HEK293 (cell line): ENCODE data around the gene ACTN4.

Experiments
- CTCF ChIA-PET: fragments of 350-600 bp; formaldehyde crosslinking; extraction: SDS; loops from one replicate; lab custom pipeline; 2021; ENCODE audit warnings: antibody characterized with exemption; lab: Yijun Ruan, JAX
- POLR2A ChIA-PET: fragments of 300-600 bp; formaldehyde crosslinking; extraction: SDS; loops from one replicate; lab custom pipeline; 2020; ENCODE audit warnings: antibody characterized with exemption, inconsistent platforms; lab: Yijun Ruan, JAX
- H3K27ac ChIP-seq: fragments of 200-500 bp; sonication (Bioruptor generic); 2 replicates; pipeline ENCODE4 v1.5.1; 2014; ENCODE audit warnings: low read depth, low read length, control low read depth, inconsistent platforms; ENCODE audit errors: extremely low read depth
- H3K36me3 ChIP-seq, 2 experiments: fragments of 200-500 bp in 1 of 2; sonication (Bioruptor generic) in 1 of 2; 1 replicate in 1 of 2; 2 replicates in 1 of 2; pipeline ENCODE4 v1.5.1; 2014 to 2017; ENCODE audit warnings: inconsistent platforms in 2 of 2, low read length in 2 of 2; ENCODE audit not compliant: control insufficient read depth in 2 of 2, insufficient read depth in 1 of 2
- H3K4me1 ChIP-seq: fragments of 200-500 bp; sonication (Bioruptor generic); 2 replicates; pipeline ENCODE4 v1.5.1; 2014; ENCODE audit warnings: mild to moderate bottlenecking, low read length, inconsistent platforms; ENCODE audit not compliant: control insufficient read depth, insufficient read depth
- H3K4me3 ChIP-seq: 2 replicates; pipeline ENCODE4 v1.5.1; 2011; ENCODE audit warnings: low read depth, mild to moderate bottlenecking, control low read depth, low read length, moderate library complexity
- H3K9me3 ChIP-seq: fragments of 200-500 bp; sonication (Bioruptor generic); 2 replicates; pipeline ENCODE4 v1.5.1; 2014; ENCODE audit warnings: low read depth, low read length, inconsistent platforms; ENCODE audit not compliant: control insufficient read depth, insufficient read depth
- EGR2 ChIP-seq: fragments of 450-650 bp; formaldehyde crosslinking; IDR thresholded peaks from 2 replicates; pipeline ENCODE4 v1.5.1; 2016; ENCODE audit warnings: low read depth, missing biosample characterization, missing genetic modification characterization
- GLIS2 ChIP-seq: fragments of 450-650 bp; formaldehyde crosslinking; IDR thresholded peaks from 2 replicates; pipeline ENCODE4 v1.5.1; 2016; ENCODE audit warnings: missing biosample characterization, missing genetic modification characterization
- HOXA7 ChIP-seq: sonication (generic); formaldehyde crosslinking; IDR thresholded peaks from 2 replicates; pipeline ENCODE4 v1.8.1; 2022; ENCODE audit warnings: missing genetic modification reagents, borderline replicate concordance
- IKZF3 ChIP-seq: fragments of 450-650 bp; IDR thresholded peaks from 2 replicates; pipeline ENCODE4 v1.5.0; 2018; ENCODE audit warnings: missing biosample characterization, mild to moderate bottlenecking, missing genetic modification characterization, moderate library complexity
- KLF8 ChIP-seq: fragments of 450-650 bp; formaldehyde crosslinking; IDR thresholded peaks from 2 replicates; pipeline ENCODE4 v1.5.1; 2016; ENCODE audit warnings: missing biosample characterization, missing genetic modification characterization
- KLF9 ChIP-seq: fragments of 450-650 bp; formaldehyde crosslinking; IDR thresholded peaks from 2 replicates; pipeline ENCODE4 v1.5.1; 2016; ENCODE audit warnings: missing biosample characterization, missing genetic modification characterization, low read depth
- SP7 ChIP-seq: fragments of 450-650 bp; formaldehyde crosslinking; IDR thresholded peaks from 2 replicates; pipeline ENCODE4 v1.5.1; 2016; ENCODE audit warnings: missing biosample characterization, missing genetic modification characterization
- ZBTB17 ChIP-seq: fragments of 450-650 bp; formaldehyde crosslinking; IDR thresholded peaks from 2 replicates; pipeline ENCODE4 v1.5.1; 2016; ENCODE audit warnings: missing biosample characterization, missing genetic modification characterization
- ZNF121 ChIP-seq: fragments of 450-650 bp; formaldehyde crosslinking; IDR thresholded peaks from 2 replicates; pipeline ENCODE4 v1.5.1; 2016; ENCODE audit warnings: missing biosample characterization, missing genetic modification characterization
- ZNF175 ChIP-seq: fragments of 450-650 bp; formaldehyde crosslinking; IDR thresholded peaks from 2 replicates; pipeline ENCODE4 v1.5.1; 2016; ENCODE audit warnings: missing biosample characterization, missing genetic modification characterization
- ZNF530 ChIP-seq: fragments of 450-650 bp; formaldehyde crosslinking; IDR thresholded peaks from 2 replicates; pipeline ENCODE4 v1.5.1; 2016; ENCODE audit warnings: low read depth, missing biosample characterization, missing genetic modification characterization
- ZNF580 ChIP-seq: fragments of 450-650 bp; formaldehyde crosslinking; IDR thresholded peaks from 2 replicates; pipeline ENCODE4 v1.5.1; 2016; ENCODE audit warnings: missing biosample characterization, missing genetic modification characterization
- ZNF596 ChIP-seq: fragments of 450-650 bp; IDR thresholded peaks from 2 replicates; pipeline ENCODE4 v1.5.0; 2018; ENCODE audit warnings: missing biosample characterization, mild to moderate bottlenecking, missing genetic modification characterization, moderate library complexity
- ZNF610 ChIP-seq: fragments of 450-650 bp; formaldehyde crosslinking; IDR thresholded peaks from 2 replicates; pipeline ENCODE4 v1.5.1; 2016; ENCODE audit warnings: missing biosample characterization, missing genetic modification characterization, borderline replicate concordance
- ZNF654 ChIP-seq: fragments of 450-650 bp; formaldehyde crosslinking; IDR thresholded peaks from 2 replicates; pipeline ENCODE4 v1.5.1; 2016; ENCODE audit warnings: low read depth, missing biosample characterization, missing genetic modification characterization
- ZNF692 ChIP-seq: fragments of 450-650 bp; formaldehyde crosslinking; IDR thresholded peaks from 2 replicates; pipeline ENCODE4 v1.5.1; 2016; ENCODE audit warnings: missing biosample characterization, missing genetic modification characterization
- TF ChIP-seq, protein P1 (sequence below): fragments of 450-650 bp; formaldehyde crosslinking; IDR thresholded peaks from 2 replicates; pipeline ENCODE4 v1.5.1; 2016; ENCODE audit warnings: missing biosample characterization, missing genetic modification characterization
- TF ChIP-seq, protein P2 (sequence below): fragments of 450-650 bp; formaldehyde crosslinking; IDR thresholded peaks from 2 replicates; pipeline ENCODE4 v1.5.1; 2017; ENCODE audit warnings: missing biosample characterization, missing genetic modification characterization
- TF ChIP-seq, protein P3 (sequence below): fragments of 450-650 bp; formaldehyde crosslinking; IDR thresholded peaks from 2 replicates; pipeline ENCODE4 v1.5.1; 2016; ENCODE audit warnings: missing biosample characterization, missing genetic modification characterization
- TF ChIP-seq, protein P4 (sequence below): fragments of 450-650 bp; formaldehyde crosslinking; IDR thresholded peaks from 2 replicates; pipeline ENCODE4 v1.5.1; 2016; ENCODE audit warnings: missing biosample characterization, missing genetic modification characterization

ACTN4 gene

DNA sequence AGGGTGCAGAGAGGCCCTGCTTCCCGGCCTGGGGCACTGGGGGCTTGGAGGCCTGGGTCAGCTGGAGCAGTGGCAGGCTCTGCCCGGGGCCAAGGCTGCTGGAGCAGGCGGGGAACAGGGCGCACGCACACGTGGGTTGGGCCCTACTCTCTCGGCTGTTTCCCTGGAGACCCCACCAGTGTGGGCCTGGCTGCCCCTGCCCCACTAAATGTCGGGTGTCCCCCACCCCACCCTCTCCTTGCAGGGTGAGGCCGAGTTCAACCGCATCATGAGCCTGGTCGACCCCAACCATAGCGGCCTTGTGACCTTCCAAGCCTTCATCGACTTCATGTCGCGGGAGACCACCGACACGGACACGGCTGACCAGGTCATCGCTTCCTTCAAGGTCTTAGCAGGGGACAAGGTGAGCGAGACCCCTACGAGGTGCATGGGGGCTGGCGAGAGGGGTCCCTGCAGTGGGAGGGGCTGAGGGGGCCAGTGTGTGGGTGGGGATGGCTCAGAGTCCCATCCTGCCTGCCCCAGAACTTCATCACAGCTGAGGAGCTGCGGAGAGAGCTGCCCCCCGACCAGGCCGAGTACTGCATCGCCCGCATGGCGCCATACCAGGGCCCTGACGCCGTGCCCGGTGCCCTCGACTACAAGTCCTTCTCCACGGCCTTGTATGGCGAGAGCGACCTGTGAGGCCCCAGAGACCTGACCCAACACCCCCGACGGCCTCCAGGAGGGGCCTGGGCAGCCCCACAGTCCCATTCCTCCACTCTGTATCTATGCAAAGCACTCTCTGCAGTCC, 81.5 kb downstream of the ACTN4 start (continued):
- TF ChIP-seq, protein P1, sequence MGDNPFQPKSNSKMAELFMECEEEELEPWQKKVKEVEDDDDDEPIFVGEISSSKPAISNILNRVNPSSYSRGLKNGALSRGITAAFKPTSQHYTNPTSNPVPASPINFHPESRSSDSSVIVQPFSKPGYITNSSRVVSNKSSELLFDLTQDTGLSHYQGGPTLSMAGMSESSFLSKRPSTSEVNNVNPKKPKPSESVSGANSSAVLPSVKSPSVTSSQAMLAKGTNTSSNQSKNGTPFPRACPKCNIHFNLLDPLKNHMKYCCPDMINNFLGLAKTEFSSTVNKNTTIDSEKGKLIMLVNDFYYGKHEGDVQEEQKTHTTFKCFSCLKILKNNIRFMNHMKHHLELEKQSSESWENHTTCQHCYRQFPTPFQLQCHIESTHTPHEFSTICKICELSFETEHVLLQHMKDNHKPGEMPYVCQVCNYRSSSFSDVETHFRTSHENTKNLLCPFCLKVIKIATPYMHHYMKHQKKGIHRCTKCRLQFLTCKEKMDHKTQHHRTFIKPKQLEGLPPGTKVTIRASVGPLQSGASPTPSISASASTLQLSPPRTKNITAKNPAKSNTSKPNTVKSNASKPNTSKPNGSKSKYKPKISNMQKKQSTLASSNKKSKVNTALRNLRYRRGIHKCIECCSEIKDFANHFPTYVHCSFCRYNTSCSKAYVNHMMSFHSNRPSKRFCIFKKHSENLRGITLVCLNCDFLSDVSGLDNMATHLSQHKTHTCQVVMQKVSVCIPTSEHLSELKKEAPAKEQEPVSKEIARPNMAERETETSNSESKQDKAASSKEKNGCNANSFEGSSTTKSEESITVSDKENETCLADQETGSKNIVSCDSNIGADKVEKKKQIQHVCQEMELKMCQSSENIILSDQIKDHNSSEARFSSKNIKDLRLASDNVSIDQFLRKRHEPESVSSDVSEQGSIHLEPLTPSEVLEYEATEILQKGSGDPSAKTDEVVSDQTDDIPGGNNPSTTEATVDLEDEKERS, result no peak
- TF ChIP-seq HOXA7 (CRISPR knock-in tag) (no peak), EGR2 (tag by site-specific recombination) (0 out of 2 replicates have a peak, but pooled peaks have one; percentile 19), ZNF121 (tag by site-specific recombination) (no peak)
- TF ChIP-seq, protein P2, sequence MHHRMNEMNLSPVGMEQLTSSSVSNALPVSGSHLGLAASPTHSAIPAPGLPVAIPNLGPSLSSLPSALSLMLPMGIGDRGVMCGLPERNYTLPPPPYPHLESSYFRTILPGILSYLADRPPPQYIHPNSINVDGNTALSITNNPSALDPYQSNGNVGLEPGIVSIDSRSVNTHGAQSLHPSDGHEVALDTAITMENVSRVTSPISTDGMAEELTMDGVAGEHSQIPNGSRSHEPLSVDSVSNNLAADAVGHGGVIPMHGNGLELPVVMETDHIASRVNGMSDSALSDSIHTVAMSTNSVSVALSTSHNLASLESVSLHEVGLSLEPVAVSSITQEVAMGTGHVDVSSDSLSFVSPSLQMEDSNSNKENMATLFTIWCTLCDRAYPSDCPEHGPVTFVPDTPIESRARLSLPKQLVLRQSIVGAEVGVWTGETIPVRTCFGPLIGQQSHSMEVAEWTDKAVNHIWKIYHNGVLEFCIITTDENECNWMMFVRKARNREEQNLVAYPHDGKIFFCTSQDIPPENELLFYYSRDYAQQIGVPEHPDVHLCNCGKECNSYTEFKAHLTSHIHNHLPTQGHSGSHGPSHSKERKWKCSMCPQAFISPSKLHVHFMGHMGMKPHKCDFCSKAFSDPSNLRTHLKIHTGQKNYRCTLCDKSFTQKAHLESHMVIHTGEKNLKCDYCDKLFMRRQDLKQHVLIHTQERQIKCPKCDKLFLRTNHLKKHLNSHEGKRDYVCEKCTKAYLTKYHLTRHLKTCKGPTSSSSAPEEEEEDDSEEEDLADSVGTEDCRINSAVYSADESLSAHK, result no peak

DNA sequence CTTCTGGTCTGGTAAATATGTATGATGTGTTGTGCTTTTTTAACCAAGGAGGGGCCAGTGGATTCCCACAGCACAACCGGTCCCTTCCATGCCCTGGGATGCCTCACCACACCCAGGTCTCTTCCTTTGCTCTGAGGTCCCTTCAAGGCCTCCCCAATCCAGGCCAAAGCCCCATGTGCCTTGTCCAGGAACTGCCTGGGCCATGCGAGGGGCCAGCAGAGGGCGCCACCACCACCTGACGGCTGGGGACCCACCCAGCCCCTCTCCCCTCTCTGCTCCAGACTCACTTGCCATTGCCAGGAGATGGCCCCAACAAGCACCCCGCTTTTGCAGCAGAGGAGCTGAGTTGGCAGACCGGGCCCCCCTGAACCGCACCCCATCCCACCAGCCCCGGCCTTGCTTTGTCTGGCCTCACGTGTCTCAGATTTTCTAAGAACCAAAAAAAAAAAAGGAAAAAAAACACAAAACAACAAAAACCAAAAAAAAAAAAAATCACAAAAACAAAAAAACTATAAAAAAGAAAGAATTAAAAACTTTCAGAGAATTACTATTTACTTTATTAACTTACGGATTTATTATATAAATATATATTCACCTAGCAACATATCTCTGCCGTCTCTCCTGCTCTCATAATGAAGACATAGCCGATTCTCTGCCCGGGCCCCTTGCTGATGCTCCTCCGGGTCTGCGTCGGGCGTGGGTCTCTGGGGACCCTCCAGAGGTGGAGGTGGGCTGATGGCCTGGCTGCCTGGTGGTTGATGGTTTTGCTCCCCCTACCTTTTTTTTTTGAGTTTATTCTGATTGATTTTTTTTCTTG, 82.4 kb downstream of the ACTN4 start:
- POLR2A ChIA-PET, result interaction anchor here (1.4 kb wide), 1 partner anchor 82 kb away, joined by 4 read pairs; the partner anchor contains the start of gene ACTN4
- TF ChIP-seq, protein P2, result no peak
- TF ChIP-seq ZNF596 (tag by site-specific recombination) (0 out of 2 replicates have a peak, but pooled peaks have one; percentile 34), ZNF692 (tag by site-specific recombination) (peak; percentile 93), ZNF580 (tag by site-specific recombination) (no peak), ZNF610 (tag by site-specific recombination) (no peak), KLF9 (tag by site-specific recombination) (peak; percentile 43; the same call in 1 of the 2 replicates), ZNF654 (tag by site-specific recombination) (peak; percentile 56), ZBTB17 (tag by site-specific recombination) (peak; percentile 53), GLIS2 (no peak), ZNF121 (tag by site-specific recombination) (no peak), ZNF175 (tag by site-specific recombination) (no peak), IKZF3 (tag by site-specific recombination) (0 out of 2 replicates have a peak, but pooled peaks have one; percentile 51), SP7 (tag by site-specific recombination) (peak; percentile 56; the same call in 1 of the 2 replicates), KLF8 (tag by site-specific recombination) (peak; percentile 79), ZNF530 (tag by site-specific recombination) (no peak)
- TF ChIP-seq, protein P3, sequence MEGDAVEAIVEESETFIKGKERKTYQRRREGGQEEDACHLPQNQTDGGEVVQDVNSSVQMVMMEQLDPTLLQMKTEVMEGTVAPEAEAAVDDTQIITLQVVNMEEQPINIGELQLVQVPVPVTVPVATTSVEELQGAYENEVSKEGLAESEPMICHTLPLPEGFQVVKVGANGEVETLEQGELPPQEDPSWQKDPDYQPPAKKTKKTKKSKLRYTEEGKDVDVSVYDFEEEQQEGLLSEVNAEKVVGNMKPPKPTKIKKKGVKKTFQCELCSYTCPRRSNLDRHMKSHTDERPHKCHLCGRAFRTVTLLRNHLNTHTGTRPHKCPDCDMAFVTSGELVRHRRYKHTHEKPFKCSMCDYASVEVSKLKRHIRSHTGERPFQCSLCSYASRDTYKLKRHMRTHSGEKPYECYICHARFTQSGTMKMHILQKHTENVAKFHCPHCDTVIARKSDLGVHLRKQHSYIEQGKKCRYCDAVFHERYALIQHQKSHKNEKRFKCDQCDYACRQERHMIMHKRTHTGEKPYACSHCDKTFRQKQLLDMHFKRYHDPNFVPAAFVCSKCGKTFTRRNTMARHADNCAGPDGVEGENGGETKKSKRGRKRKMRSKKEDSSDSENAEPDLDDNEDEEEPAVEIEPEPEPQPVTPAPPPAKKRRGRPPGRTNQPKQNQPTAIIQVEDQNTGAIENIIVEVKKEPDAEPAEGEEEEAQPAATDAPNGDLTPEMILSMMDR (tag by site-specific recombination), result peak; percentile 95
- TF ChIP-seq, protein P4, sequence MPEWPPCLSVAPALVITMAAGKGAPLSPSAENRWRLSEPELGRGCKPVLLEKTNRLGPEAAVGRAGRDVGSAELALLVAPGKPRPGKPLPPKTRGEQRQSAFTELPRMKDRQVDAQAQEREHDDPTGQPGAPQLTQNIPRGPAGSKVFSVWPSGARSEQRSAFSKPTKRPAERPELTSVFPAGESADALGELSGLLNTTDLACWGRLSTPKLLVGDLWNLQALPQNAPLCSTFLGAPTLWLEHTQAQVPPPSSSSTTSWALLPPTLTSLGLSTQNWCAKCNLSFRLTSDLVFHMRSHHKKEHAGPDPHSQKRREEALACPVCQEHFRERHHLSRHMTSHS, result no peak

More for the DNA sequence above, 82.4 kb downstream of the ACTN4 start:
- Histone ChIP-seq H3K27ac (peak overlapping the region; percentile 49; the same call in 1 of the 2 replicates), H3K36me3 (peaks cover 59 to 61% of the 10 kb centered on the region in 2 experiments), H3K9me3 (no peaks in the 10 kb centered on the region), H3K4me3 (no peak overlapping the region), H3K4me1 (no peaks in the 10 kb centered on the region)
- CTCF ChIA-PET, result interaction anchor here (0.6 to 2.2 kb wide), 22 partner anchors 10 to 682 kb away, joined by 3 to 9 read pairs (median 3); partner anchors contain the start of genes ACTN4, MRPS12 and SARS2
